ENCODE data around the gene MOCS3.

The MOCS3 gene

GRCh38 chr20:50920997-50921396 is 37.6 kb upstream of the MOCS3 start:
- no peaks in the 10 kb centered on the region for H3F3A ChIP-seq (ENCODE audit: insufficient read depth, low read length)
- no peak overlapping the region for H3K27ac ChIP-seq (ENCODE audit: low read length)
- no peaks in the 10 kb centered on the region for H3K9me3 ChIP-seq (replicated peaks; ENCODE audit: insufficient read depth, low read length)
- no peaks in the 10 kb centered on the region for H3K27me3 ChIP-seq (replicated peaks; ENCODE audit: insufficient read depth, low read length)
- H3K9ac ChIP-seq (ENCODE audit: low read length) = no peak overlapping the region
- no peak overlapping the region for H3K4me3 ChIP-seq (ENCODE audit: low read length)
- TF ChIP-seq EZH2phosphoT487 (IDR thresholded peaks at IDR 0.05; ENCODE audit: low read length) (no peak), EZH2 (optimal IDR thresholded peaks at IDR 0.05; ENCODE audit: low read depth, low read length) (no peak), CTCF (IDR thresholded peaks at IDR 0.05; ENCODE audit: low read length) (no peak)
- no peak for DNase-seq
- no peak overlapping the region for H2AFZ ChIP-seq (ENCODE audit: low read length)
- peaks cover 78% of the 10 kb centered on the region for H4K20me1 ChIP-seq (ENCODE audit: insufficient read depth, low read length)
- H3K9me2 ChIP-seq (replicated peaks; ENCODE audit: insufficient read depth, low read length) = no peaks in the 10 kb centered on the region
- peaks cover 10% of the 10 kb centered on the region; the same call in 1 of the 2 replicates for H3K36me3 ChIP-seq (replicated peaks; ENCODE audit: insufficient read depth, low read length)
- H3K4me1 ChIP-seq (ENCODE audit: low read length) = peaks cover 11% of the 10 kb centered on the region
- H3K4me2 ChIP-seq (ENCODE audit: low read depth, low read length) = no peak overlapping the region
- H3K79me2 ChIP-seq (ENCODE audit: low read length) = peaks cover 100% of the 10 kb centered on the region

GRCh38 chr20:50921803-50922501 is 36.7 kb upstream of the MOCS3 start:
- Histone ChIP-seq H3K27ac (ENCODE audit: low read length) (no peak overlapping the region), H4K20me1 (ENCODE audit: insufficient read depth, low read length) (peaks cover 68% of the 10 kb centered on the region)

GRCh38 chr20:50924261-50924920 is 34.2 kb upstream of the MOCS3 start:
- no peaks in the 10 kb centered on the region for H3F3A ChIP-seq (ENCODE audit: insufficient read depth, low read length)
- no peak overlapping the region for H2AFZ ChIP-seq (ENCODE audit: low read length)
- no peaks in the 10 kb centered on the region; the same call in 1 of the 2 replicates for H3K36me3 ChIP-seq (replicated peaks; ENCODE audit: insufficient read depth, low read length)
- no peaks in the 10 kb centered on the region for H3K9me3 ChIP-seq (replicated peaks; ENCODE audit: insufficient read depth, low read length)
- no peaks in the 10 kb centered on the region for H3K9me2 ChIP-seq (replicated peaks; ENCODE audit: insufficient read depth, low read length)
- H3K27me3 ChIP-seq (replicated peaks; ENCODE audit: insufficient read depth, low read length) = no peaks in the 10 kb centered on the region
- H3K79me2 ChIP-seq (ENCODE audit: low read length) = peaks cover 100% of the 10 kb centered on the region
- TF ChIP-seq EZH2phosphoT487 (IDR thresholded peaks at IDR 0.05; ENCODE audit: low read length) (no peak), EZH2 (optimal IDR thresholded peaks at IDR 0.05; ENCODE audit: low read depth, low read length) (no peak), CTCF (IDR thresholded peaks at IDR 0.05; ENCODE audit: low read length) (no peak)
- H3K4me1 ChIP-seq (ENCODE audit: low read length) = peaks cover 8% of the 10 kb centered on the region
- no peak overlapping the region for H3K4me2 ChIP-seq (ENCODE audit: low read depth, low read length)
- DNase-seq = no peak
- no peak overlapping the region for H3K4me3 ChIP-seq (ENCODE audit: low read length)
- H3K27ac ChIP-seq (ENCODE audit: low read length) = no peak overlapping the region
- peaks cover 64% of the 10 kb centered on the region for H4K20me1 ChIP-seq (ENCODE audit: insufficient read depth, low read length)
- no peak overlapping the region for H3K9ac ChIP-seq (ENCODE audit: low read length)

More at GRCh38 chr20:50921803-50922501, 36.7 kb upstream of the MOCS3 start:
- Histone ChIP-seq H3K27me3 (replicated peaks; ENCODE audit: insufficient read depth, low read length) (no peaks in the 10 kb centered on the region), H3K9me3 (replicated peaks; ENCODE audit: insufficient read depth, low read length) (no peaks in the 10 kb centered on the region), H3K36me3 (replicated peaks; ENCODE audit: insufficient read depth, low read length) (peaks cover 2% of the 10 kb centered on the region; the same call in 1 of the 2 replicates), H3F3A (ENCODE audit: insufficient read depth, low read length) (no peaks in the 10 kb centered on the region), H3K4me3 (ENCODE audit: low read length) (no peak overlapping the region), H3K4me1 (ENCODE audit: low read length) (peaks cover 3% of the 10 kb centered on the region; the same call in 1 of the 2 replicates), H3K79me2 (ENCODE audit: low read length) (peaks cover 100% of the 10 kb centered on the region), H3K4me2 (ENCODE audit: low read depth, low read length) (no peak overlapping the region), H3K9me2 (replicated peaks; ENCODE audit: insufficient read depth, low read length) (no peaks in the 10 kb centered on the region), H2AFZ (ENCODE audit: low read length) (no peak overlapping the region), H3K9ac (ENCODE audit: low read length) (no peak overlapping the region)
- no peak for DNase-seq
- TF ChIP-seq EZH2 (optimal IDR thresholded peaks at IDR 0.05; ENCODE audit: low read depth, low read length) (no peak), EZH2phosphoT487 (IDR thresholded peaks at IDR 0.05; ENCODE audit: low read length) (no peak), CTCF (IDR thresholded peaks at IDR 0.05; ENCODE audit: low read length) (no peak)

Measured in MM.1S (cell line).